K562 (cell line): Measurements from ENCODE around the gene TNK2. TPM values are rescaled to one million over a fixed set of nuclear protein-coding genes. Genes with fewer than 3 reads are reported as not detected.

Experiments
- CREM ChIP-seq: IDR thresholded peaks from 2 replicates; pipeline ENCODE4 v1.6.1; 2014; ENCODE audit warnings: antibody characterized with exemption, low read depth
- DACH1 ChIP-seq: fragments of 450-650 bp; IDR thresholded peaks from 2 replicates; pipeline ENCODE4 v1.6.1; 2018; ENCODE audit not compliant: partially characterized antibody
- EWSR1 ChIP-seq: fragments of 450-650 bp; IDR thresholded peaks from 2 replicates; pipeline ENCODE4 v1.6.1; 2018; ENCODE audit warnings: borderline replicate concordance, mild to moderate bottlenecking, low read depth, moderate library complexity; ENCODE audit not compliant: partially characterized antibody
- EZH2 ChIP-seq: IDR thresholded peaks from 2 replicates; pipeline ENCODE4 v1.6.1; 2012; ENCODE audit warnings: low read depth, mild to moderate bottlenecking, inconsistent platforms, low read length, borderline replicate concordance
- GABPA ChIP-seq: fragments of 200-800 bp; sonication (Bioruptor generic); conservative IDR thresholded peaks from 2 replicates; pipeline ENCODE4 v1.6.1; 2016; ENCODE audit warnings: low read depth, missing genetic modification characterization, missing compliant biosample characterization
- HDAC3 ChIP-seq: fragments of 450-650 bp; IDR thresholded peaks from 2 replicates; pipeline ENCODE4 v1.6.1; 2018; ENCODE audit warnings: borderline replicate concordance, mild to moderate bottlenecking, moderate library complexity; ENCODE audit not compliant: partially characterized antibody
- LCOR ChIP-seq: sonication (generic); formaldehyde crosslinking; IDR thresholded peaks from 2 replicates; pipeline ENCODE4 v1.8.0; 2022; ENCODE audit warnings: mild to moderate bottlenecking, missing genetic modification reagents
- POLR2H ChIP-seq: IDR thresholded peaks from 2 replicates; pipeline ENCODE4 v1.6.1; 2016; ENCODE audit warnings: missing genetic modification characterization, low read depth, mild to moderate bottlenecking, control low read depth, missing compliant biosample characterization, moderate library complexity
- PTRF ChIP-seq: fragments of 450-650 bp; IDR thresholded peaks from 2 replicates; pipeline ENCODE4 v1.6.1; 2016; ENCODE audit warnings: mild to moderate bottlenecking, missing genetic modification characterization, missing compliant biosample characterization
- SMARCB1 ChIP-seq: IDR thresholded peaks from 2 replicates; pipeline ENCODE4 v1.6.1; 2011; ENCODE audit warnings: improper control_type of control experiment, low read depth; ENCODE audit not compliant: insufficient read length
- XRCC5 ChIP-seq: fragments of 200-400 bp; formaldehyde crosslinking; IDR thresholded peaks from 2 replicates; pipeline ENCODE4 v1.6.1; 2017; ENCODE audit warnings: low read depth, mild to moderate bottlenecking, low read length
- ZFPM2 ChIP-seq: fragments of 250-450 bp; sonication (Bioruptor Pico); IDR thresholded peaks from 2 replicates; pipeline ENCODE4 v1.5.1; 2022; ENCODE audit warnings: mild to moderate bottlenecking
- ZFX ChIP-seq: sonication (generic); formaldehyde crosslinking; IDR thresholded peaks from 2 replicates; pipeline ENCODE4 v1.8.0; 2022; ENCODE audit warnings: mild to moderate bottlenecking, missing genetic modification reagents, moderate library complexity
- ZNF445 ChIP-seq: fragments of 250-450 bp; sonication (Bioruptor Pico); IDR thresholded peaks from 2 replicates; pipeline ENCODE4 v1.4.0; 2020; ENCODE audit warnings: low read depth, mild to moderate bottlenecking, moderate library complexity
- ZNF830 ChIP-seq: fragments of 250-450 bp; sonication (Bioruptor Pico); IDR thresholded peaks from 2 replicates; pipeline ENCODE4 v1.5.0; 2021; ENCODE audit warnings: mild to moderate bottlenecking
- polyA plus RNA-seq, 8 experiments: library from polyadenylated mRNA; depleted of rRNA in 4 of 8; stranded (reverse) in 5 of 8; unstranded in 3 of 8; fragments of >200 nt; fragmentation: Nextera tagmentation in 2 of 8; fragmentation: Illumina TruSeq in 1 of 8; extraction: Ambion mirVana in 2 of 8; extraction: Trizol in 1 of 8; gene quantifications; 2 replicates each; pipeline versions ENCODE4 v1.2.1 to v1.2.3, GENCODE V29; 2011 to 2014; ENCODE audit warnings: inconsistent platforms in 1 of 8, missing spikeins in 1 of 8
- total RNA-seq, 7 experiments: library from RNA; depleted of rRNA in 6 of 7; stranded (reverse); fragments of >200 nt in 6 of 7; fragmentation: Illumina TruSeq in 2 of 7; extraction: Trizol in 2 of 7; gene quantifications; 2 replicates each; pipeline versions ENCODE4 v1.2.1 to v1.2.3, GENCODE V29; 2011 to 2021; ENCODE audit warnings: low replicate concordance in 1 of 7
- TF ChIP-seq, protein P1 (sequence below): sonication (generic); formaldehyde crosslinking; IDR thresholded peaks from 2 replicates; pipeline ENCODE4 v1.8.1; 2022; ENCODE audit warnings: missing genetic modification reagents
- TF ChIP-seq, protein P2 (sequence below): sonication (generic); formaldehyde crosslinking; IDR thresholded peaks from 2 replicates; pipeline ENCODE4 v1.8.0; 2022; ENCODE audit warnings: mild to moderate bottlenecking, low read depth, missing genetic modification reagents
- TF ChIP-seq, protein P3 (sequence below): fragments of 450-650 bp; formaldehyde crosslinking; IDR thresholded peaks from 2 replicates; pipeline ENCODE4 v1.4.0; 2022; ENCODE audit warnings: missing genetic modification characterization
- TF ChIP-seq, protein P4 (sequence below), 2 experiments: fragments of 450-650 bp; conservative IDR thresholded peaks; 2 replicates each; pipeline ENCODE4 v1.6.1; 2017; ENCODE audit warnings: mild to moderate bottlenecking in 2 of 2, moderate library complexity in 2 of 2
- TF ChIP-seq, protein P5 (sequence below): sonication (generic); formaldehyde crosslinking; IDR thresholded peaks from 2 replicates; pipeline ENCODE4 v1.8.1; 2023; ENCODE audit warnings: mild to moderate bottlenecking, missing genetic modification reagents, moderate library complexity
- TF ChIP-seq, protein P6 (sequence below): fragments of 450-650 bp; IDR thresholded peaks from 2 replicates; pipeline ENCODE4 v1.6.1; 2016; ENCODE audit warnings: low read depth, mild to moderate bottlenecking, moderate library complexity

The TNK2 gene
- total and polyA plus RNA-seq, 9 of the 15 experiments (the other 6 are each of a cell fraction or from before 2014, with no cell fraction given): 0.03 to 33.8 (median 6.5) TPM

- TF ChIP-seq, protein P1, sequence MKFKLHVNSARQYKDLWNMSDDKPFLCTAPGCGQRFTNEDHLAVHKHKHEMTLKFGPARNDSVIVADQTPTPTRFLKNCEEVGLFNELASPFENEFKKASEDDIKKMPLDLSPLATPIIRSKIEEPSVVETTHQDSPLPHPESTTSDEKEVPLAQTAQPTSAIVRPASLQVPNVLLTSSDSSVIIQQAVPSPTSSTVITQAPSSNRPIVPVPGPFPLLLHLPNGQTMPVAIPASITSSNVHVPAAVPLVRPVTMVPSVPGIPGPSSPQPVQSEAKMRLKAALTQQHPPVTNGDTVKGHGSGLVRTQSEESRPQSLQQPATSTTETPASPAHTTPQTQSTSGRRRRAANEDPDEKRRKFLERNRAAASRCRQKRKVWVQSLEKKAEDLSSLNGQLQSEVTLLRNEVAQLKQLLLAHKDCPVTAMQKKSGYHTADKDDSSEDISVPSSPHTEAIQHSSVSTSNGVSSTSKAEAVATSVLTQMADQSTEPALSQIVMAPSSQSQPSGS (CRISPR knock-in tag): no peak
- TF ChIP-seq POLR2H (no peak), HDAC3 (no peak), DACH1 (no peak), ZFX (CRISPR knock-in tag) (peak; percentile 55), SMARCB1 (no peak), EWSR1 (no peak), PTRF (tag) (no peak), LCOR (CRISPR knock-in tag) (no peak), EZH2 (no peak), ZNF830 (CRISPR knock-in tag) (no peak), CREM (peak; percentile 94), ZFPM2 (CRISPR knock-in tag) (no peak), GABPA (tag) (no peak), XRCC5 (peak; percentile 12; the same call in 1 of the 2 replicates), ZNF445 (CRISPR knock-in tag) (no peak)
- TF ChIP-seq, protein P2, sequence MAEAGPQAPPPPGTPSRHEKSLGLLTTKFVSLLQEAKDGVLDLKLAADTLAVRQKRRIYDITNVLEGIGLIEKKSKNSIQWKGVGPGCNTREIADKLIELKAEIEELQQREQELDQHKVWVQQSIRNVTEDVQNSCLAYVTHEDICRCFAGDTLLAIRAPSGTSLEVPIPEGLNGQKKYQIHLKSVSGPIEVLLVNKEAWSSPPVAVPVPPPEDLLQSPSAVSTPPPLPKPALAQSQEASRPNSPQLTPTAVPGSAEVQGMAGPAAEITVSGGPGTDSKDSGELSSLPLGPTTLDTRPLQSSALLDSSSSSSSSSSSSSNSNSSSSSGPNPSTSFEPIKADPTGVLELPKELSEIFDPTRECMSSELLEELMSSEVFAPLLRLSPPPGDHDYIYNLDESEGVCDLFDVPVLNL (CRISPR knock-in tag): no peak
- TF ChIP-seq, protein P3, sequence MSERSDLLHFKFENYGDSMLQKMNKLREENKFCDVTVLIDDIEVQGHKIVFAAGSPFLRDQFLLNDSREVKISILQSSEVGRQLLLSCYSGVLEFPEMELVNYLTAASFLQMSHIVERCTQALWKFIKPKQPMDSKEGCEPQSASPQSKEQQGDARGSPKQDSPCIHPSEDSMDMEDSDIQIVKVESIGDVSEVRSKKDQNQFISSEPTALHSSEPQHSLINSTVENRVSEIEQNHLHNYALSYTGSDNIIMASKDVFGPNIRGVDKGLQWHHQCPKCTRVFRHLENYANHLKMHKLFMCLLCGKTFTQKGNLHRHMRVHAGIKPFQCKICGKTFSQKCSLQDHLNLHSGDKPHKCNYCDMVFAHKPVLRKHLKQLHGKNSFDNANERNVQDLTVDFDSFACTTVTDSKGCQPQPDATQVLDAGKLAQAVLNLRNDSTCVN (CRISPR knock-in tag): no peak
- TF ChIP-seq, protein P4, sequence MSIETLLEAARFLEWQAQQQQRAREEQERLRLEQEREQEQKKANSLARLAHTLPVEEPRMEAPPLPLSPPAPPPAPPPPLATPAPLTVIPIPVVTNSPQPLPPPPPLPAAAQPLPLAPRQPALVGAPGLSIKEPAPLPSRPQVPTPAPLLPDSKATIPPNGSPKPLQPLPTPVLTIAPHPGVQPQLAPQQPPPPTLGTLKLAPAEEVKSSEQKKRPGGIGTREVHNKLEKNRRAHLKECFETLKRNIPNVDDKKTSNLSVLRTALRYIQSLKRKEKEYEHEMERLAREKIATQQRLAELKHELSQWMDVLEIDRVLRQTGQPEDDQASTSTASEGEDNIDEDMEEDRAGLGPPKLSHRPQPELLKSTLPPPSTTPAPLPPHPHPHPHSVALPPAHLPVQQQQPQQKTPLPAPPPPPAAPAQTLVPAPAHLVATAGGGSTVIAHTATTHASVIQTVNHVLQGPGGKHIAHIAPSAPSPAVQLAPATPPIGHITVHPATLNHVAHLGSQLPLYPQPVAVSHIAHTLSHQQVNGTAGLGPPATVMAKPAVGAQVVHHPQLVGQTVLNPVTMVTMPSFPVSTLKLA (conservative IDR thresholded peaks at IDR 0.05): peak; percentile 7 to 16; a peak in 1 of 4 replicates
- TF ChIP-seq, protein P5, sequence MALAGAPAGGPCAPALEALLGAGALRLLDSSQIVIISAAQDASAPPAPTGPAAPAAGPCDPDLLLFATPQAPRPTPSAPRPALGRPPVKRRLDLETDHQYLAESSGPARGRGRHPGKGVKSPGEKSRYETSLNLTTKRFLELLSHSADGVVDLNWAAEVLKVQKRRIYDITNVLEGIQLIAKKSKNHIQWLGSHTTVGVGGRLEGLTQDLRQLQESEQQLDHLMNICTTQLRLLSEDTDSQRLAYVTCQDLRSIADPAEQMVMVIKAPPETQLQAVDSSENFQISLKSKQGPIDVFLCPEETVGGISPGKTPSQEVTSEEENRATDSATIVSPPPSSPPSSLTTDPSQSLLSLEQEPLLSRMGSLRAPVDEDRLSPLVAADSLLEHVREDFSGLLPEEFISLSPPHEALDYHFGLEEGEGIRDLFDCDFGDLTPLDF (CRISPR knock-in tag): no peak
- TF ChIP-seq, protein P6, sequence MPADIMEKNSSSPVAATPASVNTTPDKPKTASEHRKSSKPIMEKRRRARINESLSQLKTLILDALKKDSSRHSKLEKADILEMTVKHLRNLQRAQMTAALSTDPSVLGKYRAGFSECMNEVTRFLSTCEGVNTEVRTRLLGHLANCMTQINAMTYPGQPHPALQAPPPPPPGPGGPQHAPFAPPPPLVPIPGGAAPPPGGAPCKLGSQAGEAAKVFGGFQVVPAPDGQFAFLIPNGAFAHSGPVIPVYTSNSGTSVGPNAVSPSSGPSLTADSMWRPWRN: no peak
Measured at GRCh38 chr3:195895078-195895860, 13.1 kb downstream of the TNK2 start (continued).
